Renal pelvis (tissue), 4 donors: Measurements from ENCODE around the gene TRAF3. TPM values are rescaled to one million over a fixed set of nuclear protein-coding genes. Genes with fewer than 3 reads are reported as not detected.
A peak's percentile ranks its signal among the peaks of the same experiment; 100 is the strongest.
"Not testable (repeated sequence)": the region's sequence is repeated elsewhere in the genome, so short reads cannot be mapped to it uniquely, and the experiment has no call there.

Experiments
- DNase-seq: peaks from one replicate; pipeline ENCODE4 v3.0.0-alpha.2; 2013
- polyA plus RNA-seq, 3 donors: library from polyadenylated mRNA; unstranded; fragments of 120-200 nt; gene quantifications; one replicate each; pipeline ENCODE4 v1.2.1, GENCODE V29; 2013; ENCODE audit not compliant: insufficient read length in 3 of 3

The TRAF3 gene
- polyA plus RNA-seq, 3 donors = 15.9 to 18.0 (median 16.6) TPM

- DNase-seq = no peak
Observed at GRCh38 chr14:102883554-102883953, 106.3 kb downstream of the TRAF3 start.

GRCh38 chr14:102885737-102886447 lies 108.6 kb downstream of the TRAF3 start:
- no peak for DNase-seq

- DNase-seq = no peak
Observed at GRCh38 chr14:102888748-102889147, 111.5 kb downstream of the TRAF3 start.

GRCh38 chr14:102889615-102890014 lies 112.4 kb downstream of the TRAF3 start:
- no peak for DNase-seq

GRCh38 chr14:102891111-102891510 lies 113.9 kb downstream of the TRAF3 start:
- no peak for DNase-seq

GRCh38 chr14:102891556-102891955 lies 114.3 kb downstream of the TRAF3 start:
- no peak for DNase-seq

- DNase-seq = no peak
Observed at GRCh38 chr14:102892651-102893050, 115.4 kb downstream of the TRAF3 start.

- peak; percentile 10 for DNase-seq
Observed at GRCh38 chr14:102893452-102893851, 116.2 kb downstream of the TRAF3 start.

GRCh38 chr14:102896735-102897134 lies 119.5 kb downstream of the TRAF3 start:
- not testable (repeated sequence) for DNase-seq

- no peak for DNase-seq
Observed at GRCh38 chr14:102897299-102898027, 120.2 kb downstream of the TRAF3 start.

GRCh38 chr14:102898298-102898697 lies 121.0 kb downstream of the TRAF3 start:
- DNase-seq = no peak

- DNase-seq = no peak
Observed at GRCh38 chr14:102898776-102899515, 121.7 kb downstream of the TRAF3 start.

GRCh38 chr14:102899516-102899900 lies 122.3 kb downstream of the TRAF3 start:
- DNase-seq = no peak

GRCh38 chr14:102900631-102901571 lies 123.7 kb downstream of the TRAF3 start:
- no peak for DNase-seq

- DNase-seq = no peak
Observed at GRCh38 chr14:102901633-102902032, 124.4 kb downstream of the TRAF3 start.

GRCh38 chr14:102902086-102902485 lies 124.8 kb downstream of the TRAF3 start:
- no peak for DNase-seq

- DNase-seq = no peak
Observed at GRCh38 chr14:102902523-102903247, 125.4 kb downstream of the TRAF3 start.

- no peak for DNase-seq
Observed at GRCh38 chr14:102903248-102903888, 126.1 kb downstream of the TRAF3 start.

GRCh38 chr14:102903889-102904512 lies 126.8 kb downstream of the TRAF3 start:
- no peak for DNase-seq
